ENCODE data around the gene BCAS3. TPM values are rescaled to one million over a fixed set of nuclear protein-coding genes. Genes with fewer than 3 reads are reported as not detected.

BCAS3 gene
- total and polyA plus RNA-seq, 2 donors (not counting 1 experiment from before 2014, with no cell fraction given) = 13.9 to 73.4 TPM

- Histone ChIP-seq H3K4me2 (replicated peaks; ENCODE audit: low read depth, low read length, poor library complexity, severe bottlenecking) (no peak overlapping the region), H3K9me3 (ENCODE audit: control extremely low read depth in 1 of 3, control insufficient read depth in 2 of 3, insufficient read depth in 1 of 3, low read length in 2 of 3) (no peaks in the 10 kb centered on the region), H3K9ac (ENCODE audit: low read length) (no peak overlapping the region), H3K36me3 (replicated peaks in 1 of 2; ENCODE audit: control extremely low read depth in 1 of 2, control insufficient read depth in 1 of 2, extremely low read depth in 1 of 2, insufficient read depth in 2 of 2, low read length in 1 of 2) (no peaks in the 10 kb centered on the region), H3K27me3 (replicated peaks in 1 of 4; ENCODE audit: control extremely low read depth in 1 of 4, control insufficient read depth in 3 of 4, insufficient read depth in 4 of 4, low read length in 3 of 4) (no peaks in the 10 kb centered on the region), H3K4me3 (ENCODE audit: control extremely low read depth in 1 of 5, extremely low read depth in 1 of 5, insufficient read depth in 1 of 5, low read depth in 2 of 5, low read length in 4 of 5) (no peak overlapping the region), H3K79me2 (ENCODE audit: control insufficient read depth, insufficient read depth, low read length) (no peaks in the 10 kb centered on the region), H3K4me1 (ENCODE audit: control insufficient read depth in 2 of 2, insufficient read depth in 2 of 2, low read length in 2 of 2) (no peaks in the 10 kb centered on the region), H3K27ac (ENCODE audit: low read length in 2 of 2) (no peak overlapping the region), H2AFZ (ENCODE audit: insufficient read depth, low read depth, low read length, poor library complexity, severe bottlenecking) (no peak overlapping the region), H4K20me1 (ENCODE audit: control insufficient read depth, insufficient read depth, low read length, poor library complexity, severe bottlenecking) (no peaks in the 10 kb centered on the region)
- Mint-ChIP-seq H3K27ac (no peak overlapping the region), H3K9me3 (ENCODE audit: insufficient read depth) (no peaks in the 10 kb centered on the region), H3K27me3 (no peaks in the 10 kb centered on the region), H3K4me3 (no peak overlapping the region), H3K4me1 (no peaks in the 10 kb centered on the region)
- DNase-seq (no peak), ATAC-seq (ENCODE audit: low read depth) (no peak)
- WGBS (ENCODE audit: insufficient coverage) = 88% methylated on average over 1 of the region's 3 CpGs
- ChIA-PET CTCF (interaction anchor here (1.1 to 1.8 kb wide), 2 partner anchors 348 to 629 kb away, joined by 5 to 6 read pairs; no protein-coding TSS in a partner anchor), POLR2A (no interaction called here)
- intact Hi-C loops (cut with micrococcal nuclease) = no loop called here
- TF ChIP-seq EZH2 (IDR thresholded peaks at IDR 0.05; ENCODE audit: borderline replicate concordance, insufficient read depth, low read depth, low read length, poor library complexity, severe bottlenecking) = no peak
- TF ChIP-seq CTCF (IDR thresholded peaks at IDR 0.05) = peak; percentile 15
Observed at GRCh38 chr17:61349350-61349749, 671.7 kb downstream of the BCAS3 start.

GRCh38 chr17:61351745-61352407, 674.2 kb downstream of the BCAS3 start:
- no peak for TF ChIP-seq EZH2 (IDR thresholded peaks at IDR 0.05; ENCODE audit: borderline replicate concordance, insufficient read depth, low read depth, low read length, poor library complexity, severe bottlenecking)
- TF ChIP-seq CTCF (IDR thresholded peaks at IDR 0.05) = no peak
- no peaks in the 10 kb centered on the region for H3K9me3 Mint-ChIP-seq (ENCODE audit: insufficient read depth)
- no peak overlapping the region for H3K9ac ChIP-seq (ENCODE audit: low read length)
- no peaks in the 10 kb centered on the region for H3K4me1 ChIP-seq (ENCODE audit: control insufficient read depth in 2 of 2, insufficient read depth in 2 of 2, low read length in 2 of 2)
- DNase-seq = no peak
- H3K4me2 ChIP-seq (replicated peaks; ENCODE audit: low read depth, low read length, poor library complexity, severe bottlenecking) = no peak overlapping the region
- ChIA-PET POLR2A (no interaction called here), CTCF (interaction anchor here (1.1 to 1.6 kb wide), 3 partner anchors 9 to 631 kb away, joined by 4 to 5 read pairs (median 5); no protein-coding TSS in a partner anchor)
- H3K79me2 ChIP-seq (ENCODE audit: control insufficient read depth, insufficient read depth, low read length) = no peaks in the 10 kb centered on the region
- no peak overlapping the region for H3K27ac Mint-ChIP-seq
- H3K9me3 ChIP-seq (ENCODE audit: control extremely low read depth in 1 of 3, control insufficient read depth in 2 of 3, insufficient read depth in 1 of 3, low read length in 2 of 3) = no peaks in the 10 kb centered on the region
- no peak overlapping the region for H3K4me3 ChIP-seq (ENCODE audit: control extremely low read depth in 1 of 5, extremely low read depth in 1 of 5, insufficient read depth in 1 of 5, low read depth in 2 of 5, low read length in 4 of 5)
- H3K4me3 Mint-ChIP-seq = no peak overlapping the region
- no peaks in the 10 kb centered on the region for H4K20me1 ChIP-seq (ENCODE audit: control insufficient read depth, insufficient read depth, low read length, poor library complexity, severe bottlenecking)
- no peak overlapping the region for H2AFZ ChIP-seq (ENCODE audit: insufficient read depth, low read depth, low read length, poor library complexity, severe bottlenecking)
- intact Hi-C loops (cut with micrococcal nuclease) = no loop called here
- no peaks in the 10 kb centered on the region for H3K36me3 ChIP-seq (replicated peaks in 1 of 2; ENCODE audit: control extremely low read depth in 1 of 2, control insufficient read depth in 1 of 2, extremely low read depth in 1 of 2, insufficient read depth in 2 of 2, low read length in 1 of 2)
- 92% methylated on average over 2 of the region's 5 CpGs for WGBS (ENCODE audit: insufficient coverage)
- ATAC-seq (ENCODE audit: low read depth) = no peak
- no peaks in the 10 kb centered on the region for H3K27me3 ChIP-seq (replicated peaks in 1 of 4; ENCODE audit: control extremely low read depth in 1 of 4, control insufficient read depth in 3 of 4, insufficient read depth in 4 of 4, low read length in 3 of 4)
- H3K4me1 Mint-ChIP-seq = no peaks in the 10 kb centered on the region
- no peaks in the 10 kb centered on the region for H3K27me3 Mint-ChIP-seq
- H3K27ac ChIP-seq (ENCODE audit: low read length in 2 of 2) = no peak overlapping the region
